SU-DHL-6 (cell line): ENCODE data around the gene ADCY3.

Experiments
- H2AFZ ChIP-seq: fragments of 200-600 bp; sonication (generic); 2 replicates; pipeline ENCODE4 v1.6.1; 2014; ENCODE audit warnings: low read depth, mild to moderate bottlenecking, moderate library complexity, mixed read lengths, antibody characterized with exemption, low read length; ENCODE audit not compliant: severe bottlenecking
- H3F3A ChIP-seq: fragments of 200-600 bp; shearing (Covaris generic); 2 replicates; pipeline ENCODE4 v1.6.0; 2016; ENCODE audit warnings: antibody characterized with exemption, mild to moderate bottlenecking; ENCODE audit not compliant: insufficient read depth
- H3K27ac ChIP-seq: fragments of 200-600 bp; sonication (generic); 2 replicates; pipeline ENCODE4 v1.5.1; 2016; ENCODE audit warnings: low read depth, mild to moderate bottlenecking, low read length, moderate library complexity, mixed read lengths
- H3K27me3 ChIP-seq: fragments of 200-600 bp; sonication (generic), shearing (Covaris generic); 2 replicates; pipeline ENCODE4 v1.6.0; 2014; ENCODE audit warnings: mild to moderate bottlenecking, low read length
- H3K36me3 ChIP-seq: fragments of 200-600 bp; sonication (generic); 2 replicates; pipeline ENCODE4 v1.6.1; 2014; ENCODE audit warnings: mild to moderate bottlenecking, low read length, mixed read lengths
- H3K4me2 ChIP-seq: fragments of 300-600, 200-600 bp; shearing (Covaris generic), sonication (generic); 2 replicates; pipeline ENCODE4 v1.6.0; 2014; ENCODE audit warnings: low read length, low read depth, mild to moderate bottlenecking; ENCODE audit not compliant: poor library complexity, severe bottlenecking
- H3K4me3 ChIP-seq: fragments of 200-600 bp; sonication (generic); 2 replicates; pipeline ENCODE4 v1.5.1; 2014; ENCODE audit warnings: antibody characterized with exemption, low read length, mild to moderate bottlenecking, mixed read lengths; ENCODE audit not compliant: insufficient read depth, poor library complexity, severe bottlenecking
- H3K79me2 ChIP-seq: fragments of 200-600 bp; sonication (generic); 2 replicates; pipeline ENCODE4 v1.6.1; 2014; ENCODE audit warnings: mild to moderate bottlenecking, low read length, moderate library complexity; ENCODE audit not compliant: insufficient read depth
- H3K9ac ChIP-seq: fragments of 200-600 bp; sonication (generic); 2 replicates; pipeline ENCODE4 v1.7.0; 2014; ENCODE audit warnings: mild to moderate bottlenecking, low read length
- H3K9me2 ChIP-seq: fragments of 200-600 bp; sonication (generic); replicated peaks from 2 replicates; pipeline ENCODE4 v1.6.1; 2014; ENCODE audit warnings: low read length; ENCODE audit not compliant: insufficient read depth
- H3K9me3 ChIP-seq: fragments of 200-600 bp; sonication (generic); 2 replicates; pipeline ENCODE4 v1.6.1; 2014; ENCODE audit warnings: low read length, mixed read lengths; ENCODE audit not compliant: insufficient read depth
- H4K20me1 ChIP-seq: fragments of 200-600 bp; sonication (generic); 2 replicates; pipeline ENCODE4 v1.6.1; 2014; ENCODE audit warnings: low read depth, mild to moderate bottlenecking, antibody characterized with exemption, low read length, moderate library complexity, mixed read lengths
- CTCF ChIP-seq: fragments of 200-600 bp; sonication (generic); IDR thresholded peaks from one replicate; pipeline ENCODE4 v1.5.1; 2017; ENCODE audit warnings: antibody characterized with exemption, mild to moderate bottlenecking, low read length, moderate library complexity; ENCODE audit not compliant: insufficient read depth, poor library complexity, severe bottlenecking
- EZH2phosphoT487 ChIP-seq: fragments of 200-600 bp; sonication (generic), shearing (Covaris generic); conservative IDR thresholded peaks from 2 replicates; pipeline ENCODE4 v1.6.1; 2018; ENCODE audit warnings: mild to moderate bottlenecking, antibody characterized with exemption, low read length, moderate library complexity, mixed read lengths

Gene ADCY3

GRCh38 chr2:24877067-24877466, 43.0 kb downstream of the ADCY3 start:
- no peaks in the 10 kb centered on the region for H3F3A ChIP-seq
- no peaks in the 10 kb centered on the region; the same call in 1 of the 2 replicates for H4K20me1 ChIP-seq
- H3K27me3 ChIP-seq = no peaks in the 10 kb centered on the region
- no peak overlapping the region for H3K4me2 ChIP-seq
- H3K9me3 ChIP-seq = no peaks in the 10 kb centered on the region
- H3K9me2 ChIP-seq = no peaks in the 10 kb centered on the region
- H2AFZ ChIP-seq = no peak overlapping the region
- H3K9ac ChIP-seq = no peak overlapping the region
- H3K27ac ChIP-seq = no peak overlapping the region
- H3K4me3 ChIP-seq = no peak overlapping the region
- 0 out of 2 replicates have a peak, but pooled peaks cover 1% of the 10 kb centered on the region for H3K36me3 ChIP-seq
- H3K79me2 ChIP-seq = peaks cover 33% of the 10 kb centered on the region
- TF ChIP-seq EZH2phosphoT487 = no peak
- TF ChIP-seq CTCF = no peak

DNA sequence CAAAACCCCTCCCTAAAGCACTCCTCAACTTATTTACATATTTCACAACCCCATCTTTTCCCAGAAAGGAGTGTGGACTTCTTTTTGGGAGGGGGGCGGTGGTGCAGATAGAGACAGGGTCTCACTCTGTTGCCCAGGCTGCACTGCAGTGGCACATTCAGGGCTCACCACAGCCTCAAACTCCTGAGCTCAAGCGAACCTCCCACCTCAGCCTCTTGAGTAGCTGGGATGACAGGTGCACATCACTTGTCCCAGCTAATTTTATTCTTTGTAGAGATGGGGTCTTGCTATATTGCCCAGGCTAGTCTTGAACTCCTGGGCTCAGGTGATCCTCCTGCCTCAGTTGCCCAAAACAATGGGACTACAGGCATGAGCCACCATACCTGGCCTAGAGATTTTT, 44.1 kb downstream of the ADCY3 start:
- H3F3A ChIP-seq = no peaks in the 10 kb centered on the region
- H3K9me2 ChIP-seq = no peaks in the 10 kb centered on the region
- no peak overlapping the region for H3K27ac ChIP-seq
- H3K4me2 ChIP-seq = no peak overlapping the region
- H3K27me3 ChIP-seq = no peaks in the 10 kb centered on the region
- H2AFZ ChIP-seq = no peak overlapping the region
- no peak overlapping the region for H3K9ac ChIP-seq
- no peaks in the 10 kb centered on the region; the same call in 1 of the 2 replicates for H4K20me1 ChIP-seq
- no peak for TF ChIP-seq CTCF
- TF ChIP-seq EZH2phosphoT487 = no peak
- H3K79me2 ChIP-seq = peaks cover 33% of the 10 kb centered on the region
- H3K9me3 ChIP-seq = no peaks in the 10 kb centered on the region
- 0 out of 2 replicates have a peak, but pooled peaks cover 3% of the 10 kb centered on the region for H3K36me3 ChIP-seq
- H3K4me3 ChIP-seq = no peak overlapping the region

GRCh38 chr2:24875272-24875671, 44.8 kb downstream of the ADCY3 start:
- H4K20me1 ChIP-seq = no peaks in the 10 kb centered on the region
- 0 out of 2 replicates have a peak, but pooled peaks cover 3% of the 10 kb centered on the region for H3K36me3 ChIP-seq
- no peaks in the 10 kb centered on the region for H3F3A ChIP-seq
- no peaks in the 10 kb centered on the region for H3K27me3 ChIP-seq
- H3K9ac ChIP-seq = no peak overlapping the region
- no peak overlapping the region for H3K27ac ChIP-seq
- H2AFZ ChIP-seq = no peak overlapping the region
- no peak overlapping the region for H3K4me2 ChIP-seq
- no peaks in the 10 kb centered on the region for H3K9me3 ChIP-seq
- no peaks in the 10 kb centered on the region for H3K9me2 ChIP-seq
- peaks cover 31% of the 10 kb centered on the region for H3K79me2 ChIP-seq
- no peak overlapping the region for H3K4me3 ChIP-seq
- TF ChIP-seq CTCF (no peak), EZH2phosphoT487 (no peak)
